A549 (cell line): ENCODE measurements around the gene PDCD4. TPM values are rescaled to one million over a fixed set of nuclear protein-coding genes. Genes with fewer than 3 reads are reported as not detected.
A peak's percentile ranks its signal among the peaks of the same experiment; 100 is the strongest.

Source experiments
- ATAC-seq, 2 experiments: fragments of 200-7000 bp in 1 of 2; fragments of >200 bp in 1 of 2; cut with Nextera tagmentation in 1 of 2; cut with Tn5 transposase in 1 of 2; 3 replicates each; pipeline versions ENCODE4 v1.8.0 to v1.9.1; 2018 to 2020; ENCODE audit warnings: mild to moderate bottlenecking in 1 of 2, moderate library complexity in 1 of 2
- CTCF ChIA-PET: fragments of 300-600 bp; sonication (Branson Sonifier 250); formaldehyde crosslinking; extraction: SDS; loops from one replicate; lab custom pipeline; 2021; ENCODE audit warnings: antibody characterized with exemption, inconsistent platforms; lab: Yijun Ruan, JAX
- POLR2A ChIA-PET: fragments of 350-600 bp; formaldehyde crosslinking; extraction: SDS; loops from one replicate; lab custom pipeline; 2021; ENCODE audit warnings: antibody characterized with exemption, inconsistent platforms; lab: Yijun Ruan, JAX
- DNase-seq, 2 experiments: peaks; one replicate each; pipeline versions ENCODE4 v3.0.0 to v3.0.0-alpha.2; 2011 to 2016; ENCODE audit warnings: low read depth in 1 of 2, low spot score in 1 of 2
- FAIRE-seq: peaks from 2 replicates; lab custom pipeline; 2011; peaks lifted over from hg19 to GRCh38; lab: Jason Lieb, UNC
- H3K27ac ChIP-seq, 2 experiments: fragments of >200 bp; sonication (Bioruptor Twin); formaldehyde crosslinking; 3 replicates each; pipeline ENCODE4 v1.5.1; 2016 to 2017
- H3K4me1 ChIP-seq: fragments of >200 bp; sonication (Bioruptor Twin); formaldehyde crosslinking; 3 replicates; pipeline ENCODE4 v1.6.1; 2016
- H3K4me2 ChIP-seq: fragments of >200 bp; sonication (Bioruptor Twin); formaldehyde crosslinking; 3 replicates; pipeline ENCODE4 v1.6.1; 2016
- H3K4me3 ChIP-seq: fragments of >200 bp; sonication (Bioruptor Twin); formaldehyde crosslinking; 3 replicates; pipeline ENCODE4 v1.5.1; 2016
- H3K9me3 ChIP-seq: fragments of >200 bp; sonication (Bioruptor Twin); formaldehyde crosslinking; 3 replicates; pipeline ENCODE4 v1.6.1; 2016
- BHLHE40 ChIP-seq: IDR thresholded peaks from 2 replicates; pipeline ENCODE4 v1.6.1; 2012; ENCODE audit warnings: low read depth, low read length, inconsistent platforms
- EP300 ChIP-seq, 2 experiments: fragments of >200 bp; sonication (Bioruptor Twin); formaldehyde crosslinking; IDR thresholded peaks; 2 replicates in 1 of 2; 3 replicates in 1 of 2; pipeline ENCODE4 v1.6.1; 2016 to 2017
- GATA3 ChIP-seq: IDR thresholded peaks from 2 replicates; pipeline ENCODE4 v1.6.1; 2012; ENCODE audit warnings: borderline replicate concordance
- HDAC2 ChIP-seq: fragments of 200-600 bp; sonication (generic); IDR thresholded peaks from 2 replicates; pipeline ENCODE4 v1.6.1; 2016
- HOXB13 ChIP-seq: fragments of 250-450 bp; sonication (Bioruptor Pico); IDR thresholded peaks from 2 replicates; pipeline ENCODE4 v1.5.0; 2020; ENCODE audit warnings: low read depth, mild to moderate bottlenecking, moderate library complexity
- HOXB5 ChIP-seq: fragments of 250-450 bp; sonication (Bioruptor Pico); IDR thresholded peaks from 2 replicates; pipeline ENCODE4 v1.5.0; 2020; ENCODE audit warnings: mild to moderate bottlenecking, moderate library complexity
- MAZ ChIP-seq: fragments of 150-350 bp; IDR thresholded peaks from 2 replicates; pipeline ENCODE4 v1.6.1; 2014; ENCODE audit warnings: antibody characterized with exemption, low read depth, low read length, borderline replicate concordance
- NPAS2 ChIP-seq: fragments of 250-450 bp; sonication (Bioruptor Pico); IDR thresholded peaks from 2 replicates; pipeline ENCODE4 v1.8.0; 2022; ENCODE audit warnings: mild to moderate bottlenecking, moderate library complexity, borderline replicate concordance
- NR3C1 ChIP-seq: fragments of >200 bp; sonication (Bioruptor Twin); formaldehyde crosslinking; IDR thresholded peaks from 3 replicates; pipeline ENCODE4 v1.6.1; 2017
- POLR2A ChIP-seq: IDR thresholded peaks from 2 replicates; pipeline ENCODE4 v1.6.1; 2012; ENCODE audit warnings: mild to moderate bottlenecking, low read length
- POLR2AphosphoS2 ChIP-seq: conservative IDR thresholded peaks from 2 replicates; pipeline ENCODE4 v1.6.1; 2012; ENCODE audit warnings: low read length, improper control_type of control experiment, inconsistent platforms
- RFX5 ChIP-seq: fragments of 450-650 bp; IDR thresholded peaks from 2 replicates; pipeline ENCODE4 v1.7.1; 2014; ENCODE audit warnings: antibody characterized with exemption, mild to moderate bottlenecking, moderate library complexity
- SREBF2 ChIP-seq: fragments of 450-650 bp; IDR thresholded peaks from 2 replicates; pipeline ENCODE4 v1.6.1; 2014; ENCODE audit warnings: mild to moderate bottlenecking, moderate library complexity
- USF2 ChIP-seq: fragments of 450-650 bp; IDR thresholded peaks from 2 replicates; pipeline ENCODE4 v1.6.1; 2014; ENCODE audit warnings: antibody characterized with exemption
- ZC3H11A ChIP-seq: fragments of 450-650 bp; IDR thresholded peaks from 2 replicates; pipeline ENCODE4 v1.6.1; 2014; ENCODE audit warnings: antibody characterized with exemption, mild to moderate bottlenecking
- ZSCAN20 ChIP-seq: fragments of 250-450 bp; sonication (Bioruptor Pico); IDR thresholded peaks from 2 replicates; pipeline ENCODE4 v1.8.0; 2022; ENCODE audit warnings: mild to moderate bottlenecking, moderate library complexity
- WGBS: methylation state at CpG from one replicate; pipeline ENCODE4 v1.1.6; 2017; ENCODE audit errors: missing lambda C conversion rate; 5-methylcytosine and 5-hydroxymethylcytosine counted together
- polyA plus RNA-seq, 4 experiments: library from polyadenylated mRNA; depleted of rRNA in 3 of 4; stranded (reverse); fragments of >200 nt; fragmentation: RNase III in 1 of 4; extraction: RNeasy Plus Mini Kit Qiagen cat#74134 plus additional on column Dnase treatment in 1 of 4; gene quantifications; 2 replicates in 3 of 4; 3 replicates in 1 of 4; pipeline ENCODE4 v1.2.3, GENCODE V29; 2011 to 2017
- TF ChIP-seq, protein P1 (sequence below): fragments of 200-600 bp; sonication (generic); IDR thresholded peaks from 2 replicates; pipeline ENCODE4 v1.6.1; 2016; ENCODE audit warnings: antibody characterized with exemption, mild to moderate bottlenecking, moderate library complexity

The PDCD4 gene
- polyA plus RNA-seq, 2 of the 4 experiments (the other 2 are of a cell fraction): 42.7 to 71.4 TPM

DNA sequence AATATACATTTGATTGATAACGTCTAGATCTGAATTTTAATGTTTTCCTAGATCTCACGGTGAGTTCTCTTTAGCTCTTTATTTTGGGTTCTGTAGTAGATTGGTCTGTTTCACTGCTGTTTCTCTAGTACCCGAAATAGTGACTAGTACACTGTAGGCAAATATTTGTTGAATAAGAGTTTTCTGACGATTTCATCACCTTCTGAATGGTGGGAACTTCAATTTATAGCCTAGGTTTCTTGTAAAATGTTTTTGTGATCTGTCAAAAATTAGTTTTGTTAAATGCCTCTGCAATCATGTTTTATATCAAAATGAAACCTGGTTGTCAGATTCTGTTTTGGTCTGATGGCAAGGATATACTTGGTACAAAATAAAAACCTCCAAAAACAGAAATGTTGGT lies 10.2 kb downstream of the PDCD4 start:
- H3K4me3 ChIP-seq: no peak overlapping the region
- FAIRE-seq: no peak
- H3K9me3 ChIP-seq: no peaks in the 10 kb centered on the region
- TF ChIP-seq, protein P1, sequence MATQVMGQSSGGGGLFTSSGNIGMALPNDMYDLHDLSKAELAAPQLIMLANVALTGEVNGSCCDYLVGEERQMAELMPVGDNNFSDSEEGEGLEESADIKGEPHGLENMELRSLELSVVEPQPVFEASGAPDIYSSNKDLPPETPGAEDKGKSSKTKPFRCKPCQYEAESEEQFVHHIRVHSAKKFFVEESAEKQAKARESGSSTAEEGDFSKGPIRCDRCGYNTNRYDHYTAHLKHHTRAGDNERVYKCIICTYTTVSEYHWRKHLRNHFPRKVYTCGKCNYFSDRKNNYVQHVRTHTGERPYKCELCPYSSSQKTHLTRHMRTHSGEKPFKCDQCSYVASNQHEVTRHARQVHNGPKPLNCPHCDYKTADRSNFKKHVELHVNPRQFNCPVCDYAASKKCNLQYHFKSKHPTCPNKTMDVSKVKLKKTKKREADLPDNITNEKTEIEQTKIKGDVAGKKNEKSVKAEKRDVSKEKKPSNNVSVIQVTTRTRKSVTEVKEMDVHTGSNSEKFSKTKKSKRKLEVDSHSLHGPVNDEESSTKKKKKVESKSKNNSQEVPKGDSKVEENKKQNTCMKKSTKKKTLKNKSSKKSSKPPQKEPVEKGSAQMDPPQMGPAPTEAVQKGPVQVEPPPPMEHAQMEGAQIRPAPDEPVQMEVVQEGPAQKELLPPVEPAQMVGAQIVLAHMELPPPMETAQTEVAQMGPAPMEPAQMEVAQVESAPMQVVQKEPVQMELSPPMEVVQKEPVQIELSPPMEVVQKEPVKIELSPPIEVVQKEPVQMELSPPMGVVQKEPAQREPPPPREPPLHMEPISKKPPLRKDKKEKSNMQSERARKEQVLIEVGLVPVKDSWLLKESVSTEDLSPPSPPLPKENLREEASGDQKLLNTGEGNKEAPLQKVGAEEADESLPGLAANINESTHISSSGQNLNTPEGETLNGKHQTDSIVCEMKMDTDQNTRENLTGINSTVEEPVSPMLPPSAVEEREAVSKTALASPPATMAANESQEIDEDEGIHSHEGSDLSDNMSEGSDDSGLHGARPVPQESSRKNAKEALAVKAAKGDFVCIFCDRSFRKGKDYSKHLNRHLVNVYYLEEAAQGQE: no peak
- no peak for TF ChIP-seq RFX5
- TF ChIP-seq BHLHE40: no peak
- no peak for TF ChIP-seq GATA3
- no peak for TF ChIP-seq SREBF2
- TF ChIP-seq HOXB13 (CRISPR knock-in tag): no peak
- TF ChIP-seq, all 56 proteins: peak for 0
- Histone ChIP-seq H3K27ac (no peak overlapping the region), H3K4me2 (peak overlapping the region; percentile 24; the same call in 2 of the 3 replicates), H3K4me1 (peaks cover 31% of the 10 kb centered on the region)
- POLR2A ChIA-PET: interaction anchor here (1.2 to 2.3 kb wide), 2 partner anchors 10 to 37 kb away, joined by 3 to 9 read pairs; partner anchors contain the start of genes BBIP1, PDCD4 and SHOC2
- ATAC-seq: no peak
- 67% methylated on average over 4 of the region's 4 CpGs for WGBS
- CTCF ChIA-PET: interaction anchor here (2.7 kb wide), 1 partner anchor 11 kb away, joined by 16 read pairs; no protein-coding TSS in a partner anchor
- DNase-seq: no peak

DNA sequence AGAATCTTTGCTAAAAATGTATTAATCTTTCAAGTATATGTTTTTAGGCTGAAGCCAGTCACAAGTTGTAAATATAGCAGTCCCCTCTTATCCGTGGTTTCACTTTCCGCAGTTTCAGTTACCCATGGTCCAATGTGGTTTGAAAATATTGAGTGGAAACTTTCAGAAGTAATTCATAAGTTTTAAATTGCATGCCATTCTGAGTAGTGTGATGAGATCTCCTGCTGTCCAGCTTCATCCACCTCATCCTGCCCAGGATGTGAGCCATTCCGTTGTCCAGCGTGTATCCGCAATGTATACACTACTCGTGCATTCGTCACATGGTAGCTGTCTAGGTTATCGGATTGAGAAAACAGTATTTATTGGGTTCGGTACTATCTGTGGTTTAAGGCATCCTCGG lies 12.2 kb downstream of the PDCD4 start:
- Histone ChIP-seq H3K4me2 (no peak overlapping the region), H3K4me1 (peaks cover 32% of the 10 kb centered on the region), H3K9me3 (no peaks in the 10 kb centered on the region), H3K4me3 (no peak overlapping the region), H3K27ac (no peak overlapping the region)
- ATAC-seq (no peak), DNase-seq (no peak), FAIRE-seq (no peak)
- CTCF ChIA-PET: interaction anchor here (1.1 to 2.7 kb wide), 2 partner anchors 9 to 15 kb away, joined by 3 to 16 read pairs; no protein-coding TSS in a partner anchor
- POLR2A ChIA-PET: interaction anchor here (1.2 kb wide), 2 partner anchors 11 to 13 kb away, joined by 3 read pairs; no protein-coding TSS in a partner anchor
- WGBS: 91% methylated on average over 10 of the region's 10 CpGs
- TF ChIP-seq USF2 (no peak), NR3C1 (no peak)

GRCh38 chr10:110885932-110886674 lies 14.4 kb downstream of the PDCD4 start:
- H3K27ac ChIP-seq: peak overlapping the region; percentile 25 to 70; a peak in 4 of 6 replicates
- 40% methylated on average over 5 of the region's 5 CpGs for WGBS
- no peak overlapping the region for H3K4me3 ChIP-seq

DNA sequence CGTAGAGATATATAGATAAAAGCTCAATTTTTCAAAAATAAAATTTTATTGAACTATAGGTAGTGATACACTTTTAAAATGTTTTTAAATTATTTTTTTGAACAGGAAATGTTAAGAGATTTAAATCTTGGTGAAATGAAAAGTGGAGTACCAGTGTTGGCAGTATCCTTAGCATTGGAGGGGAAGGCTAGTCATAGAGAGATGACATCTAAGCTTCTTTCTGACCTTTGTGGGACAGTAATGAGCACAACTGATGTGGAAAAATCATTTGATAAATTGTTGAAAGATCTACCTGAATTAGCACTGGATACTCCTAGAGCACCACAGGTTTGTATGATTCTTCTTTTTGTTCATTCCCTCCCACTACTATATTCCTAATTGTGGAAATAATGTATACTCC lies 15.8 kb downstream of the PDCD4 start:
- H3K4me3 ChIP-seq: no peak overlapping the region
- H3K4me1 ChIP-seq: peaks cover 26% of the 10 kb centered on the region
- WGBS: 90% methylated on average over 1 of the region's 1 CpG
- POLR2A ChIA-PET: interaction anchor here (1.2 kb wide), 1 partner anchor 31 kb away, joined by 3 read pairs; no protein-coding TSS in a partner anchor
- FAIRE-seq: no peak
- no peak for TF ChIP-seq USF2
- TF ChIP-seq POLR2A: no peak
- no peak for TF ChIP-seq HOXB5 (CRISPR knock-in tag)
- TF ChIP-seq POLR2AphosphoS2: no peak
- no peak for TF ChIP-seq ZC3H11A
- CTCF ChIA-PET: interaction anchor here (0.7 to 2.5 kb wide), 8 partner anchors 9 to 141 kb away, joined by 3 to 13 read pairs (median 4); no protein-coding TSS in a partner anchor
- DNase-seq: no peak
- H3K9me3 ChIP-seq: no peaks in the 10 kb centered on the region
- H3K4me2 ChIP-seq: no peak overlapping the region
- ATAC-seq: no peak
- H3K27ac ChIP-seq: no peak overlapping the region

More at GRCh38 chr10:110885932-110886674, 14.4 kb downstream of the PDCD4 start:
- ChIA-PET POLR2A (no interaction called here), CTCF (interaction anchor here (0.5 to 2.5 kb wide), 7 partner anchors 9 to 140 kb away, joined by 3 to 13 read pairs (median 4); no protein-coding TSS in a partner anchor)
- peak in 1 of 2 experiments; percentile 44; a peak in 4 of 6 replicates for ATAC-seq
- Histone ChIP-seq H3K9me3 (no peaks in the 10 kb centered on the region), H3K4me2 (peak overlapping the region; percentile 65), H3K4me1 (peaks cover 32% of the 10 kb centered on the region)
- TF ChIP-seq MAZ (no peak), HDAC2 (no peak), EP300 (IDR thresholded peaks at IDR 0.05) (no peak), ZSCAN20 (CRISPR knock-in tag) (no peak), NPAS2 (no peak)
- no peak for DNase-seq
- no peak for FAIRE-seq
